Sigmoid colon (tissue), 7 donors: ENCODE results near the gene ARHGEF37. TPM values are rescaled to one million over a fixed set of nuclear protein-coding genes. Genes with fewer than 3 reads are reported as not detected.
A peak's percentile ranks its signal among the peaks of the same experiment; 100 is the strongest.
"Not testable (repeated sequence)": the region's sequence is repeated elsewhere in the genome, so short reads cannot be mapped to it uniquely, and the experiment has no call there.

Experiments
- DNase-seq: peaks from one replicate; pipeline ENCODE4 v3.0.0-alpha.2; 2019
- H3K27ac ChIP-seq, 4 donors: fragments of 200-600 bp; sonication (generic); one replicate each; pipeline ENCODE4 v1.5.1; 2016 to 2019; ENCODE audit warnings: mild to moderate bottlenecking in 1 of 4
- H3K27me3 ChIP-seq, 3 donors: fragments of 200-600 bp; sonication (generic); one replicate each; pipeline ENCODE4 v1.5.1; 2019; ENCODE audit warnings: mild to moderate bottlenecking in 1 of 3
- H3K36me3 ChIP-seq, 4 donors: fragments of 200-600 bp; sonication (generic); one replicate each; pipeline ENCODE4 v1.5.1; 2016 to 2019
- H3K4me1 ChIP-seq, 4 donors: fragments of 200-600 bp; sonication (generic); one replicate each; pipeline ENCODE4 v1.5.1; 2017 to 2019
- H3K4me3 ChIP-seq, 4 donors: fragments of 200-600 bp; sonication (generic); one replicate each; pipeline ENCODE4 v1.5.1; 2017 to 2019; ENCODE audit warnings: mild to moderate bottlenecking in 2 of 4, moderate library complexity in 1 of 4
- H3K9me3 ChIP-seq, 4 donors: fragments of 200-600 bp in 3 of 4; sonication (generic) in 3 of 4; one replicate each; pipeline versions ENCODE4 v1.5.1 to v1.6.1; 2013 to 2019
- CTCF ChIP-seq, 4 experiments: fragments of 450-650 bp in 3 of 4; fragments of 200-600 bp in 1 of 4; IDR thresholded peaks; one replicate each; pipeline ENCODE4 v1.5.1; 2016 to 2019; ENCODE audit warnings: antibody characterized with exemption in 4 of 4, mild to moderate bottlenecking in 3 of 4, moderate library complexity in 2 of 4
- EP300 ChIP-seq, 4 donors: sonication (generic); formaldehyde crosslinking; IDR thresholded peaks; one replicate each; pipeline ENCODE4 v1.6.1; 2017; ENCODE audit warnings: antibody characterized with exemption in 4 of 4
- POLR2A ChIP-seq, 2 donors: fragments of 450-650 bp; IDR thresholded peaks; one replicate each; pipeline ENCODE4 v1.6.1; 2016; ENCODE audit warnings: antibody characterized with exemption in 2 of 2, mild to moderate bottlenecking in 2 of 2, moderate library complexity in 2 of 2
- POLR2AphosphoS5 ChIP-seq, 4 donors: sonication (generic); formaldehyde crosslinking; IDR thresholded peaks; one replicate each; pipeline ENCODE4 v1.6.1; 2017; ENCODE audit warnings: antibody characterized with exemption in 4 of 4
- whole genome bisulfite sequencing, 2 donors: extraction: QIAGEN DNeasy Blood & Tissue Kit; methylation state at CpG; one replicate each; pipeline ENCODE4 v1.1.7; 2013; 5-methylcytosine and 5-hydroxymethylcytosine counted together
- intact Hi-C: fragments of 100-400 bp; cut with DNase I; formaldehyde crosslinking; loops from one replicate; pipeline ENCODE4 v1.15.1; 2023
- polyA plus RNA-seq, 3 donors: library from polyadenylated mRNA; stranded (reverse); fragments of 200-250 nt; gene quantifications; one replicate each; pipeline ENCODE4 v1.2.3, GENCODE V29; 2013
- total RNA-seq, 4 donors: library from RNA; depleted of rRNA; stranded (reverse); fragments of >200 nt; gene quantifications; one replicate each; pipeline ENCODE4 v1.1.0, GENCODE V29; 2016
- donor health status: healthy with polysubstance abuse.
- donor health status: Bipolar disorder and iron deficiency.
- donor health status: healthy.

Gene ARHGEF37
- total and polyA plus RNA-seq, 7 donors = 4.8 to 51.0 (median 23.5) TPM

- TF ChIP-seq CTCF (IDR thresholded peaks at IDR 0.05) (no peak), POLR2A (IDR thresholded peaks at IDR 0.05) (no peak), EP300 (IDR thresholded peaks at IDR 0.05) (no peak), POLR2AphosphoS5 (IDR thresholded peaks at IDR 0.05) (peak in 1 of 4 donors; percentile 35)
- Histone ChIP-seq H3K9me3 (no peaks in the 10 kb centered on the region), H3K36me3 (no peaks in the 10 kb centered on the region), H3K4me1 (peaks cover 0 to 4% (median 0%) of the 10 kb centered on the region in 4 donors), H3K27ac (no peak overlapping the region), H3K27me3 (no peaks in the 10 kb centered on the region), H3K4me3 (no peak overlapping the region)
- WGBS, 2 donors = 65 to 75% methylated on average over 9 of the region's 9 CpGs
- intact Hi-C loops = no loop called here
- no peak for DNase-seq
Observed at GRCh38 chr5:149646564-149646963, 65.3 kb downstream of the ARHGEF37 start.

DNA sequence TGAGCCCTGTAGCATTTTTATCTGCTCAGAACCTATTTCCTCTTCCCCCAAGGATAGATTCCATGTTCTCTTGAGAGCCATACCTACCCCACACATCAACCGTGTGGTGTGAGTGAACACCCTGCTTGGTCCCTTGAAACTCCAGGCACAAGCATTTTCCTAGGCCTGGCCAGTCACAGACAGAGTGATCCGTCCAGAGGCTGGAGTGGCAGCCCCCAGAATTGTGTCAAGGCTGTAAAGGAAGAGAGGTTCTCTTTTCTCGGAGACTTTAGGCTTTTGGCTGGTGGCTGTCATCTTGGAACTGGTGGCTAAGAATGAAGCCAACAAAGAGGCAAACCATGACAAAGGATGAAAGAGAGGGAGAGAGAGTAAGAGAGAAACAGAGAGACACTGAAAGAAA lies 66.0 kb downstream of the ARHGEF37 start:
- WGBS, 2 donors = 89% methylated on average over 3 of the region's 3 CpGs

DNA sequence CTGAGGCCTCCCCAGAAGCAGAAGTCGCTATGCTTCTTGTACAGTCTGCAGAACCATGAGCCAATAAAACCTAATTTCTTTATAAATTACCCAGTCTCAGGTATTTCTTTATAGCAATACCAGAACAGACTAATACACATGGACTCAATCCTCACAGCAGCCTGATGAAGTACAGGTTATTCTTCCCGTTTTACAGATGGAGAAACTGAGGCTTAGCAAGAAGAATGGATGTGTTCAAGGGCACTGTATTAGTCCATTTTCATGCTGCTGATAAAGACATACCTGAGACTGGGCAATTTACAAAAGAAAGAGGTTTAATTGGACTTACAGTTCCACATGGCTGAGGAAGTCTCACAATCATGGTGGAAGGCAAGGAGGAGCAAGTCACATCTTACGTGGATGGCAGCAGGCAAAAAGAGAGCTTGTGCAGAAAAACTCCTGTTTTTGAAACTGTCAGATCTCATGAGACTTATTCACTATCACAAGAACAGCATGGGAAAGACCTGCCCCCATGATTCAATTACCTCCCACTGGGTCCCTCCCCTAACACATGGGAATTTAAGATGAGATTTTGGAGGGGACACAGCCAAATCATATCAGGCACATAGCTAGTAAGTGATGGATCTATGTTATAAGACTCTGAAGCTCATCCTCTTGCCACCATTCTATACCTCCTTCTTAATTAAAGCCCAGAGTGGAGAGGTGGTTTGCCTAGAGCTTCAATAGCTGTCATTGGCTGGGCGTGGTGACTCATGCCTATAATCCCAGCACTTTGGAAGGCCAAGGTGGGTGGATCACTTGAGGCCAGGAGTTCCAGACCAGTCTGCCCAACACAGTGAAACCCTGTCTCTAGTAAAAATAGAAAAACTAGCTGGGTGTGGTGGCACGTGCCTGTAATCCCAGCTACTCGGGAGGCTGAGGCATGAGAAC lies 67.4 kb downstream of the ARHGEF37 start:
- H3K27me3 ChIP-seq, H3K4me3 ChIP-seq, H3K27ac ChIP-seq, H3K4me1 ChIP-seq, intact Hi-C loops, DNase-seq, H3K36me3 ChIP-seq, H3K9me3 ChIP-seq: not testable (repeated sequence)
- WGBS, 2 donors = 83 to 95% methylated on average over 6 of the region's 6 CpGs

More for the DNA sequence above, 66.0 kb downstream of the ARHGEF37 start:
- no peak for TF ChIP-seq POLR2A (IDR thresholded peaks at IDR 0.05)
- TF ChIP-seq EP300 (IDR thresholded peaks at IDR 0.05) = no peak
- TF ChIP-seq CTCF (IDR thresholded peaks at IDR 0.05) = no peak
- TF ChIP-seq POLR2AphosphoS5 (IDR thresholded peaks at IDR 0.05) = no peak
- Histone ChIP-seq H3K4me3 (no peak overlapping the region), H3K27ac (no peak overlapping the region), H3K9me3 (no peaks in the 10 kb centered on the region), H3K36me3 (no peaks in the 10 kb centered on the region), H3K4me1 (no peaks in the 10 kb centered on the region), H3K27me3 (no peaks in the 10 kb centered on the region)
- no peak for DNase-seq
- intact Hi-C loops = no loop called here

GRCh38 chr5:149649730-149650129 lies 68.4 kb downstream of the ARHGEF37 start:
- intact Hi-C loops, H3K27ac ChIP-seq, H3K4me3 ChIP-seq, DNase-seq, H3K27me3 ChIP-seq, H3K9me3 ChIP-seq, H3K36me3 ChIP-seq, H3K4me1 ChIP-seq: not testable (repeated sequence)
- WGBS, 2 donors = no CpG with 5 or more reads among the region's 1 CpG

DNA sequence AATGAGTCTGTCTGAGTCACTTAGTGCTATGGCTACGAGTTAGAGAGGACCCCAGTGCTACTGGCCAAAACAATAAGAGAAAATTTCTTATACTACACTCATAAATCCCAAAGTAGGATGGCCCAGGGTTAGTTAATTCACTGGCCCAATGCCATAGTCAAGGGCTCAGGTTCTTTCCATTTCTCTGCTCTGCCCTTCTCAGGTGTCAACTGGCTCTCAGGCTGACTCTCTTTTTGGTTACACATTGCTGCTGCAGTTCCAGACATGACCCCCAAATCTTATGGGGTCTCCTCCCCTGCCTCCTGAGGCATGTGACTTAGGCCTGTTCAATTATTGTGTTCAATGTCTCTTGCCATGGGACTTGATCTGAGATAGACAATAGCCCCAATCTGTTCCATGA lies 70.4 kb downstream of the ARHGEF37 start:
- no peak for DNase-seq
- WGBS, 2 donors = 63 to 87% methylated on average over 1 of the region's 1 CpG
- H3K27me3 ChIP-seq = no peaks in the 10 kb centered on the region
- H3K4me1 ChIP-seq = no peaks in the 10 kb centered on the region
- H3K9me3 ChIP-seq = no peaks in the 10 kb centered on the region
- H3K27ac ChIP-seq = no peak overlapping the region
- intact Hi-C loops = no loop called here
- TF ChIP-seq CTCF (IDR thresholded peaks at IDR 0.05) (no peak), POLR2A (IDR thresholded peaks at IDR 0.05) (no peak), POLR2AphosphoS5 (IDR thresholded peaks at IDR 0.05) (no peak), EP300 (IDR thresholded peaks at IDR 0.05) (no peak)
- H3K36me3 ChIP-seq = no peaks in the 10 kb centered on the region
- no peak overlapping the region for H3K4me3 ChIP-seq
